Right lobe of liver (tissue), 6 donors: ENCODE results near the gene POLE. TPM values are rescaled to one million over a fixed set of nuclear protein-coding genes. Genes with fewer than 3 reads are reported as not detected.
"Not testable (repeated sequence)": the region's sequence is repeated elsewhere in the genome, so short reads cannot be mapped to it uniquely, and the experiment has no call there.

Experiments
- ATAC-seq, 4 donors: fragments of 200-7000 bp; cut with Tn5 transposase; one replicate each; pipeline ENCODE4 v1.9.1; 2020; ENCODE audit warnings: mild to moderate bottlenecking in 4 of 4, moderate library complexity in 4 of 4
- DNase-seq, 3 donors: peaks; one replicate each; pipeline ENCODE4 v3.0.0-alpha.2; 2020
- H3K27ac ChIP-seq, 3 donors: fragments of 200-600 bp; one replicate each; pipeline ENCODE4 v1.8.0; 2022
- H3K27me3 ChIP-seq, 2 donors: fragments of 200-600 bp; one replicate each; pipeline ENCODE4 v1.8.0; 2022
- H3K36me3 ChIP-seq, 4 donors: fragments of 200-600 bp; sonication (generic) in 1 of 4; one replicate each; pipeline versions ENCODE4 v1.5.1 to v1.8.0; 2017 to 2022; ENCODE audit warnings: control low read depth in 1 of 4
- H3K4me1 ChIP-seq, 4 donors: fragments of 200-600 bp; sonication (generic) in 1 of 4; one replicate each; pipeline versions ENCODE4 v1.5.1 to v1.8.0; 2017 to 2022; ENCODE audit warnings: control low read depth in 1 of 4
- H3K4me3 ChIP-seq, 3 donors: fragments of 200-600 bp; one replicate each; pipeline ENCODE4 v1.8.0; 2022
- H3K9me3 ChIP-seq, 4 donors: fragments of 200-600 bp; sonication (generic) in 1 of 4; one replicate each; pipeline versions ENCODE4 v1.5.1 to v1.8.0; 2017 to 2022; ENCODE audit warnings: control low read depth in 1 of 4
- POLR2A ChIP-seq: fragments of 450-650 bp; IDR thresholded peaks from one replicate; pipeline ENCODE4 v1.6.1; 2017; ENCODE audit warnings: antibody characterized with exemption, mild to moderate bottlenecking
- WGBS: methylation state at CpG from one replicate; pipeline ENCODE4 v1.1.6; 2018; ENCODE audit warnings: low coverage, low lambda C conversion rate; ENCODE audit not compliant: insufficient coverage; ENCODE audit errors: missing lambda C conversion rate; 5-methylcytosine and 5-hydroxymethylcytosine counted together
- intact Hi-C, 2 donors: fragments of 100-400 bp; cut with DNase I; formaldehyde crosslinking; loops; one replicate each; pipeline versions ENCODE4 v1.11.2 to v1.14.1; 2022
- total RNA-seq, 6 experiments: library from RNA; depleted of rRNA in 2 of 6; stranded (reverse); fragments of >200 nt in 2 of 6; fragmentation: NEBNext Ultra II Directional in 3 of 6; extraction: Animal tissue kit (Norgen Biotek cat#: 25700) in 3 of 6; gene quantifications; one replicate each; pipeline versions ENCODE4 v1.1.0 to v1.2.4, GENCODE V29; 2016 to 2023
- TF ChIP-seq, protein P1 (sequence below), 4 donors: fragments of 200-600 bp in 3 of 4; fragments of 450-650 bp in 1 of 4; IDR thresholded peaks; one replicate each; pipeline versions ENCODE4 v1.5.1 to v1.8.0; 2016 to 2022; ENCODE audit warnings: antibody characterized with exemption in 4 of 4, mild to moderate bottlenecking in 2 of 4
- donor health status: DM: no; HTN: yes; CAD: no.
- donor health status: DM: no; HTN: no; CAD: no.
- donor health status: DM: no; HTN: no; CAD: no.
- donor health status: DM: no; HTN: yes; CAD: no.
- donor health status: DM: no; HTN: yes; CAD: no.

POLE gene
- total RNA-seq, 6 experiments from 2014 or later, result 13.6 to 34.0 (median 22.7) TPM

GRCh38 chr12:132703641-132704040, 16.5 kb upstream of the POLE start:
- WGBS, result 91% methylated on average over 3 of the region's 9 CpGs
- no peak for DNase-seq
- H3K4me1 ChIP-seq, result peaks cover 0 to 17% (median 3%) of the 10 kb centered on the region in 4 donors
- no peak for ATAC-seq
- TF ChIP-seq, protein P1, sequence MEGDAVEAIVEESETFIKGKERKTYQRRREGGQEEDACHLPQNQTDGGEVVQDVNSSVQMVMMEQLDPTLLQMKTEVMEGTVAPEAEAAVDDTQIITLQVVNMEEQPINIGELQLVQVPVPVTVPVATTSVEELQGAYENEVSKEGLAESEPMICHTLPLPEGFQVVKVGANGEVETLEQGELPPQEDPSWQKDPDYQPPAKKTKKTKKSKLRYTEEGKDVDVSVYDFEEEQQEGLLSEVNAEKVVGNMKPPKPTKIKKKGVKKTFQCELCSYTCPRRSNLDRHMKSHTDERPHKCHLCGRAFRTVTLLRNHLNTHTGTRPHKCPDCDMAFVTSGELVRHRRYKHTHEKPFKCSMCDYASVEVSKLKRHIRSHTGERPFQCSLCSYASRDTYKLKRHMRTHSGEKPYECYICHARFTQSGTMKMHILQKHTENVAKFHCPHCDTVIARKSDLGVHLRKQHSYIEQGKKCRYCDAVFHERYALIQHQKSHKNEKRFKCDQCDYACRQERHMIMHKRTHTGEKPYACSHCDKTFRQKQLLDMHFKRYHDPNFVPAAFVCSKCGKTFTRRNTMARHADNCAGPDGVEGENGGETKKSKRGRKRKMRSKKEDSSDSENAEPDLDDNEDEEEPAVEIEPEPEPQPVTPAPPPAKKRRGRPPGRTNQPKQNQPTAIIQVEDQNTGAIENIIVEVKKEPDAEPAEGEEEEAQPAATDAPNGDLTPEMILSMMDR (IDR thresholded peaks at IDR 0.05), result no peak
- no peak for TF ChIP-seq POLR2A
- no peaks in the 10 kb centered on the region for H3K9me3 ChIP-seq
- no peaks in the 10 kb centered on the region for H3K27me3 ChIP-seq
- intact Hi-C loops, result no loop called here
- no peak overlapping the region for H3K27ac ChIP-seq
- H3K4me3 ChIP-seq, result no peak overlapping the region
- peaks cover 0 to 48% (median 14%) of the 10 kb centered on the region in 4 donors for H3K36me3 ChIP-seq

GRCh38 chr12:132702640-132703039, 15.5 kb upstream of the POLE start:
- H3K4me1 ChIP-seq, result peaks cover 0 to 27% (median 7%) of the 10 kb centered on the region in 4 donors
- H3K4me3 ChIP-seq, result no peak overlapping the region
- H3K27ac ChIP-seq, result no peak overlapping the region
- H3K9me3 ChIP-seq, result no peaks in the 10 kb centered on the region
- TF ChIP-seq POLR2A, result no peak
- intact Hi-C loops, result no loop called here
- DNase-seq, result no peak
- ATAC-seq, result peak in 1 of 4 donors; percentile 12
- peaks cover 0 to 56% (median 18%) of the 10 kb centered on the region in 4 donors for H3K36me3 ChIP-seq
- WGBS, result 89% methylated on average over 3 of the region's 4 CpGs
- no peaks in the 10 kb centered on the region for H3K27me3 ChIP-seq

DNA sequence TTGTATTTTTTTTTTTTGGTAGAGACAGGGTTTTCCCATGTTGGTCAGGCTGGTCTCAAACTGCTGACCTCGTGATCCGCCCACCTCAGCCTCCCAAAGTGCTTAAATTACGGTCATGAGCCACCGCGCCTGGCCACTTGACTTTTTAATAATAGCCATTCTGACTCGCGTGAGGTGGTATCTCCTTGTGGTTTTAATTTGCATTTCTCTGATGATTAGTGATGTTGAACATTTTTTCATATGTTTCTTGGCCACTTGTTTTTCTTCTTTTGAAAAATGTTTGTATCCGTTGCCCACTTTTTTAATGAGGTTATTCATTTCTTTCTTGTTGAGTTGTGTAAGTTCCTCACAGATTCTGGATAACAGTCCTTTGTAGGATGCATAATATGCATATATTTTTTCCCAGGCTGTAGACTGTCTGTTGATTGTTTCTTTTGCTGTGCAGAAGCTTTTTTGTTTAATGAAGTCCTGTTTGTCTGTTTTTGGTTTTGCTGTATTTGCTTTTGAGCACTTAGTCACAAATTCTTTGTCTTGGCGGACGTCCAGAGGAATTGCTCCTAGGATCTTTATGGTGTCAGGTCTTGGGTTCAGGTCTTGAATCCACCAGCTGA, 13.2 kb upstream of the POLE start:
- no peak for TF ChIP-seq POLR2A
- TF ChIP-seq, protein P1 (IDR thresholded peaks at IDR 0.05), result no peak

DNA sequence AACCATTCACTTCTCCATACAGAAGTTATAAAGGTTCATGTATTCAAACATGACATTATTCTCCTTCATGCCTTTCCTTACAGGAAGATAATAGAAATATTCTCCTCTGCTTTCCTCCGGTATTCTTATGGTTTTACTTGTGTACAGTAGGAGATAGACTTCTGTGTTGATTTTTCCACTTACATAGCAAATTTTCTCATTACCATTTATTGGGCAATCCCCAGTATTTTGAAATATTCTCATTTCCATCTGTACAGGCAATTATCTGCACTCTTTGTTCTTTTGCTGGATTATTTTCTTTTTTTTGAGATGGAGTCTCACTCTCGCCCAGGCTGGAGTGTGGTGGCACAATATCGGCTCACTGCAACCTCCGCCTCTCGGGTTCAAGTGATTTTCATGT, 11.2 kb upstream of the POLE start:
- peaks cover 0 to 55% (median 26%) of the 10 kb centered on the region in 4 donors for H3K36me3 ChIP-seq
- intact Hi-C loops, result no loop called here
- WGBS, result 76% methylated on average over 5 of the region's 5 CpGs

More for the DNA sequence above, 13.2 kb upstream of the POLE start:
- Histone ChIP-seq H3K27me3 (no peaks in the 10 kb centered on the region), H3K4me1 (peaks cover 0 to 35% (median 7%) of the 10 kb centered on the region in 4 donors), H3K9me3 (no peaks in the 10 kb centered on the region), H3K36me3 (peaks cover 0 to 74% (median 27%) of the 10 kb centered on the region in 4 donors), H3K27ac (peak overlapping the region in 1 of 3 donors; percentile 13), H3K4me3 (no peak overlapping the region)
- ATAC-seq (peak in 3 of 4 donors; percentile 34 to 63 (median 60)), DNase-seq (no peak)
- WGBS, result 81% methylated on average over 8 of the region's 10 CpGs
- intact Hi-C loops, result no loop called here

GRCh38 chr12:132695431-132695830, 8.3 kb upstream of the POLE start:
- DNase-seq (peak; percentile 62 to 89 (median 87)), ATAC-seq (peak; percentile 92 to 99 (median 97))
- WGBS, result 24% methylated on average over 8 of the region's 12 CpGs
- TF ChIP-seq, protein P1 (IDR thresholded peaks at IDR 0.05), result no peak
- no peak for TF ChIP-seq POLR2A
- Histone ChIP-seq H3K4me1 (peaks cover 0 to 37% (median 7%) of the 10 kb centered on the region in 4 donors), H3K27ac (peak overlapping the region in 1 of 3 donors; percentile 65), H3K4me3 (no peak overlapping the region), H3K36me3 (peaks cover 0 to 41% (median 20%) of the 10 kb centered on the region in 4 donors), H3K9me3 (no peaks in the 10 kb centered on the region), H3K27me3 (no peaks in the 10 kb centered on the region)
- intact Hi-C loops, result no loop called here

More for the DNA sequence above, 11.2 kb upstream of the POLE start:
- ATAC-seq, result peak in 1 of 4 donors; percentile 4
- no peaks in the 10 kb centered on the region for H3K27me3 ChIP-seq
- TF ChIP-seq POLR2A, result no peak
- TF ChIP-seq, protein P1 (IDR thresholded peaks at IDR 0.05), result no peak
- peak overlapping the region in 1 of 3 donors; percentile 56 for H3K27ac ChIP-seq
- H3K9me3 ChIP-seq, result no peaks in the 10 kb centered on the region
- no peak for DNase-seq
- H3K4me3 ChIP-seq, result no peak overlapping the region
- peaks cover 0 to 39% (median 7%) of the 10 kb centered on the region in 4 donors for H3K4me1 ChIP-seq

DNA sequence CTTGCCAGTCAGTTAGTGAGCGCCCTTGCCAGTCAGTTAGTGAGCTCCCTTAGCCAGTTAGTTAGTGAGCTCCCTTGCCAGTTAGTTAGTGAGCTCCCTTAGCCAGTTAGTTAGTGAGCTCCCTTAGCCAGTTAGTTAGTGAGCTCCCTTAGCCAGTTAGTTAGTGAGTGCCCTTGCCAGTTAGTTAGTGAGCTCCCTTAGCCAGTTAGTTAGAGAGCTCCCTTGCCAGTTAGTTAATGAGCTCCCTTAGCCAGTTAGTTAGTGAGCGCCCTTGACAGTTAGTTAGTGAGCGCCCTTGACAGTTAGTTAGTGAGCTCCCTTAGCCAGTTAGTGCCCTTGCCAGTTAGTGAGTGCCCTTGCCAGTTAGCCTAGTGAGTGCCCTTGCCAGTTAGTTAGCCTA, 7.7 kb upstream of the POLE start:
- H3K9me3 ChIP-seq, DNase-seq, intact Hi-C loops, H3K4me3 ChIP-seq, H3K27me3 ChIP-seq, ATAC-seq: not testable (repeated sequence)
- Histone ChIP-seq H3K27ac (peak overlapping the region in 1 of 3 donors; percentile 65), H3K36me3 (peaks cover 0 to 44% (median 21%) of the 10 kb centered on the region in 4 donors), H3K4me1 (peaks cover 0 to 37% (median 9%) of the 10 kb centered on the region in 4 donors)
- WGBS, result no CpG with 5 or more reads among the region's 3 CpGs

- not testable (repeated sequence) for ATAC-seq
Observed at GRCh38 chr12:132692030-132692429, 4.9 kb upstream of the POLE start.

More at GRCh38 chr12:132692030-132692429, 4.9 kb upstream of the POLE start:
- DNase-seq, H3K27ac ChIP-seq, H3K4me3 ChIP-seq, intact Hi-C loops, H3K27me3 ChIP-seq, H3K9me3 ChIP-seq: not testable (repeated sequence)
- Histone ChIP-seq H3K4me1 (peaks cover 0 to 23% (median 4%) of the 10 kb centered on the region in 4 donors), H3K36me3 (peaks cover 0 to 30% (median 11%) of the 10 kb centered on the region in 4 donors)
- WGBS, result no CpG with 5 or more reads among the region's 3 CpGs
